RWPE2 (cell line): Measurements from ENCODE around the gene B4GALNT3.

Source experiments
- ATAC-seq: fragments of 200-7000 bp; cut with Tn5 transposase; 3 replicates; pipeline ENCODE4 v1.9.1; 2021; ENCODE audit warnings: low read depth
- DNase-seq: peaks from one replicate; pipeline ENCODE4 v3.0.0-alpha.2; 2020; ENCODE audit warnings: low spot score
- H3K27ac ChIP-seq: fragments of 450-650 bp; 2 replicates; pipeline ENCODE4 v1.5.1; 2017; ENCODE audit warnings: mild to moderate bottlenecking; ENCODE audit not compliant: poor library complexity, severe bottlenecking
- H3K27me3 ChIP-seq: fragments of 250-450 bp; sonication (Bioruptor Pico); 2 replicates; pipeline ENCODE4 v1.5.1; 2021; ENCODE audit warnings: mild to moderate bottlenecking, moderate library complexity; ENCODE audit not compliant: insufficient read depth, poor library complexity, severe bottlenecking
- H3K36me3 ChIP-seq: fragments of 250-450 bp; sonication (Bioruptor Pico); 2 replicates; pipeline ENCODE4 v1.5.1; 2020; ENCODE audit warnings: low read depth, mild to moderate bottlenecking, moderate library complexity
- H3K4me1 ChIP-seq: fragments of 250-450 bp; sonication (Bioruptor Pico); 2 replicates; pipeline ENCODE4 v1.5.1; 2021; ENCODE audit warnings: mild to moderate bottlenecking, moderate library complexity; ENCODE audit not compliant: insufficient read depth, poor library complexity, severe bottlenecking
- H3K4me3 ChIP-seq: fragments of 250-450 bp; sonication (Bioruptor Pico); 2 replicates; pipeline ENCODE4 v1.5.1; 2021; ENCODE audit warnings: mild to moderate bottlenecking, moderate library complexity; ENCODE audit not compliant: severe bottlenecking
- H3K9me3 ChIP-seq: fragments of 250-450 bp; sonication (Bioruptor Pico); 2 replicates; pipeline ENCODE4 v1.5.1; 2021; ENCODE audit warnings: mild to moderate bottlenecking, moderate library complexity; ENCODE audit not compliant: severe bottlenecking
- TF ChIP-seq, protein P1 (sequence below): fragments of 450-650 bp; IDR thresholded peaks from one replicate; pipeline ENCODE4 v1.5.1; 2017; ENCODE audit warnings: mild to moderate bottlenecking, moderate library complexity; ENCODE audit not compliant: poor library complexity, severe bottlenecking

The B4GALNT3 gene

DNA sequence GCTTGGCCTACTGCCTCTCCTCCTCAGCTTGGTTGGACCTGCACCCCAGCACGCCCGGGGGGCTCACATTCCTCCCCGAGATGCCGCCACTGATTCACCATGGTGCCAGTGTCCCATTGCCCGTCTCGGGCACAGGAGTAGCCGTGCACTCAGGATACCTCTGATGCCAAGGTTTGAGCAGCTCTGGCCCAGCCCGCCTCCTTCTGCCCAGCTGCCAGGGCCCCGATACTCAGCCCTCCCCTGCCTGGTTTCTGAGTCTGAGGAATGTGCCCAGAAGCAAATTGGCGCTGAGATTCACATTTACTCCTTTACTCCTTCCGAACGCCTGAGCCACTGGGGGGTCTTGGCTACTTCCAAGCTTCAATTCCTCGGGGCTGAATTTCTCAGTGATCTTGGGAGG, 140.0 kb downstream of the B4GALNT3 start:
- H3K27me3 ChIP-seq: no peaks in the 10 kb centered on the region
- H3K9me3 ChIP-seq: no peaks in the 10 kb centered on the region
- H3K36me3 ChIP-seq: no peaks in the 10 kb centered on the region
- TF ChIP-seq, protein P1, sequence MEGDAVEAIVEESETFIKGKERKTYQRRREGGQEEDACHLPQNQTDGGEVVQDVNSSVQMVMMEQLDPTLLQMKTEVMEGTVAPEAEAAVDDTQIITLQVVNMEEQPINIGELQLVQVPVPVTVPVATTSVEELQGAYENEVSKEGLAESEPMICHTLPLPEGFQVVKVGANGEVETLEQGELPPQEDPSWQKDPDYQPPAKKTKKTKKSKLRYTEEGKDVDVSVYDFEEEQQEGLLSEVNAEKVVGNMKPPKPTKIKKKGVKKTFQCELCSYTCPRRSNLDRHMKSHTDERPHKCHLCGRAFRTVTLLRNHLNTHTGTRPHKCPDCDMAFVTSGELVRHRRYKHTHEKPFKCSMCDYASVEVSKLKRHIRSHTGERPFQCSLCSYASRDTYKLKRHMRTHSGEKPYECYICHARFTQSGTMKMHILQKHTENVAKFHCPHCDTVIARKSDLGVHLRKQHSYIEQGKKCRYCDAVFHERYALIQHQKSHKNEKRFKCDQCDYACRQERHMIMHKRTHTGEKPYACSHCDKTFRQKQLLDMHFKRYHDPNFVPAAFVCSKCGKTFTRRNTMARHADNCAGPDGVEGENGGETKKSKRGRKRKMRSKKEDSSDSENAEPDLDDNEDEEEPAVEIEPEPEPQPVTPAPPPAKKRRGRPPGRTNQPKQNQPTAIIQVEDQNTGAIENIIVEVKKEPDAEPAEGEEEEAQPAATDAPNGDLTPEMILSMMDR: no peak
- peaks cover 26% of the 10 kb centered on the region for H3K4me1 ChIP-seq
- no peak overlapping the region for H3K4me3 ChIP-seq
- DNase-seq (no peak), ATAC-seq (no peak)
- H3K27ac ChIP-seq: no peak overlapping the region

- H3K36me3 ChIP-seq: no peaks in the 10 kb centered on the region
- ATAC-seq: no peak
- H3K27me3 ChIP-seq: no peaks in the 10 kb centered on the region
- H3K4me1 ChIP-seq: peaks cover 26% of the 10 kb centered on the region
- TF ChIP-seq, protein P1: no peak
- H3K4me3 ChIP-seq: no peak overlapping the region
- H3K9me3 ChIP-seq: no peaks in the 10 kb centered on the region
- no peak overlapping the region for H3K27ac ChIP-seq
- DNase-seq: no peak
Measured at GRCh38 chr12:601976-602699, 142.4 kb downstream of the B4GALNT3 start.

DNA sequence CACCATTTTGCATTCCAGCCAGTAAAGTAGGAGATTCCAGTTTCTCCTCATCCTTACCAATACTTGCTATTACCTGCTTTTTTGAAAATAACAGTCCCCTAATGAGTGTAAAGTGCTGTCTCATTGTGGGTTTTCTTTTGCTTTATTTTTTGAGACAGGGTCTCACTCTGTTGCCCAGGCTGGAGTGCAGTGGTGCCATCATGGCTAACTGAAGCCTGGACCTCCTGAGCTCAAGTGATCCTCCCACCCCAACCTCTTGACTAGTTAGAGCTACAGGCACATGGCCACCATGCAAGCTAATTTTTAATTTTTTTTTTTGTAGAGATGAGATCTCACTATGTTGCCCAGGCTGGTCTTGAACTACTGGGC, 142.9 kb downstream of the B4GALNT3 start:
- no peaks in the 10 kb centered on the region for H3K36me3 ChIP-seq
- peaks cover 23% of the 10 kb centered on the region for H3K4me1 ChIP-seq
- TF ChIP-seq, protein P1: no peak
- H3K4me3 ChIP-seq: no peak overlapping the region
- H3K9me3 ChIP-seq: no peaks in the 10 kb centered on the region
- H3K27ac ChIP-seq: no peak overlapping the region
- DNase-seq: no peak
- H3K27me3 ChIP-seq: no peaks in the 10 kb centered on the region
- no peak for ATAC-seq

DNA sequence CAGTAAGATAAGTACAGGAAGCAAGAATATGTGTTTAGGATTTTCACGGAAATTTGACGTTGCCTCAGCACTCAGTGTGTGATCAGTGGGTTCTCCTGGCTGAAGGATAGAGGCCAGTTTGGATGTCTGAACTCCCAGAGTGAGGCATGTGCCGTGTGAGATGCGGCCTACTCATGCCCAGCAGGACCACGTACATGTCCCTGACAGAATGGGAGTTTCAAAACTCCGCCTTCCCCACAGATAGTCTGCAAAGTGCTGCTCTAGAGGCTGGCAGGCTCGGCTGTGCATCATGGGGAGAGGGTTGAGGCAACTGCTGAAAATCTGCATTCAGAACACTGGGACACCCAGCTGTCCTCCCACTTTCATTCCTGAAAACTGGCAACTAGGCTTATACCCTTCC, 145.2 kb downstream of the B4GALNT3 start:
- Histone ChIP-seq H3K4me1 (peaks cover 9% of the 10 kb centered on the region), H3K36me3 (no peaks in the 10 kb centered on the region), H3K27ac (no peak overlapping the region), H3K9me3 (no peaks in the 10 kb centered on the region), H3K4me3 (no peak overlapping the region), H3K27me3 (no peaks in the 10 kb centered on the region)
- TF ChIP-seq, protein P1: no peak
- no peak for ATAC-seq
- no peak for DNase-seq

GRCh38 chr12:607541-608001, 147.8 kb downstream of the B4GALNT3 start:
- DNase-seq (no peak), ATAC-seq (peak; percentile 94)
- TF ChIP-seq, protein P1: no peak
- H3K27ac ChIP-seq: no peak overlapping the region
- H3K27me3 ChIP-seq: no peaks in the 10 kb centered on the region
- H3K36me3 ChIP-seq: no peaks in the 10 kb centered on the region
- H3K4me1 ChIP-seq: peaks cover 7% of the 10 kb centered on the region
- no peak overlapping the region for H3K4me3 ChIP-seq
- H3K9me3 ChIP-seq: no peaks in the 10 kb centered on the region
